H9 (cell line): Measurements from ENCODE around the gene SLC17A1. TPM values are rescaled to one million over a fixed set of nuclear protein-coding genes. Genes with fewer than 3 reads are reported as not detected.

Experiments
- DNase-seq: peaks from one replicate; pipeline ENCODE4 v3.0.0-alpha.2; 2017
- H2AFZ ChIP-seq: one replicate; pipeline ENCODE4 v1.6.1; 2013; ENCODE audit warnings: mild to moderate bottlenecking, low read length, control low read depth, moderate library complexity
- H2AK5ac ChIP-seq: 2 replicates; pipeline ENCODE4 v1.6.1; 2013; ENCODE audit warnings: low read length, control low read depth, mixed read lengths; ENCODE audit not compliant: insufficient read length
- H2BK120ac ChIP-seq: one replicate; pipeline ENCODE4 v1.6.1; 2013; ENCODE audit warnings: low read depth, mild to moderate bottlenecking, low read length, control low read depth, inconsistent platforms; ENCODE audit not compliant: poor library complexity, severe bottlenecking
- H2BK12ac ChIP-seq: 2 replicates; pipeline ENCODE4 v1.6.1; 2013; ENCODE audit warnings: low read length, control low read depth, mixed read lengths, low read depth; ENCODE audit not compliant: insufficient read length
- H2BK15ac ChIP-seq: 2 replicates; pipeline ENCODE4 v1.6.1; 2013; ENCODE audit warnings: low read depth, low read length, control low read depth
- H2BK20ac ChIP-seq: one replicate; pipeline ENCODE4 v1.6.1; 2013; ENCODE audit warnings: low read depth, mild to moderate bottlenecking, low read length, control low read depth, inconsistent platforms; ENCODE audit not compliant: poor library complexity, severe bottlenecking
- H2BK5ac ChIP-seq: 2 replicates; pipeline ENCODE4 v1.6.1; 2013; ENCODE audit warnings: low read length, control low read depth, mixed read lengths; ENCODE audit not compliant: insufficient read length
- H3K14ac ChIP-seq: 2 replicates; pipeline ENCODE4 v1.6.1; 2013; ENCODE audit warnings: low read length, control low read depth; ENCODE audit not compliant: insufficient read depth
- H3K18ac ChIP-seq: 2 replicates; pipeline ENCODE4 v1.6.1; 2013; ENCODE audit warnings: low read depth, mild to moderate bottlenecking, mixed read lengths, low read length, control low read depth; ENCODE audit not compliant: insufficient read length
- H3K23ac ChIP-seq: 2 replicates; pipeline ENCODE4 v1.6.1; 2013; ENCODE audit warnings: low read length, control low read depth, mixed read lengths, low read depth; ENCODE audit not compliant: insufficient read length
- H3K23me2 ChIP-seq: 2 replicates; pipeline ENCODE4 v1.6.1; 2013; ENCODE audit warnings: low read depth, mild to moderate bottlenecking, mixed read lengths, low read length, control low read depth; ENCODE audit not compliant: insufficient read length, poor library complexity, severe bottlenecking
- H3K27ac ChIP-seq: 2 replicates; pipeline ENCODE4 v1.5.1; 2013; ENCODE audit warnings: low read length, control low read depth, mixed read lengths, low read depth; ENCODE audit not compliant: insufficient read length
- H3K27me3 ChIP-seq: 2 replicates; pipeline ENCODE4 v1.6.1; 2013; ENCODE audit warnings: low read length, control low read depth, inconsistent platforms; ENCODE audit not compliant: insufficient read depth
- H3K4ac ChIP-seq: 2 replicates; pipeline ENCODE4 v1.6.1; 2013; ENCODE audit warnings: low read depth, mild to moderate bottlenecking, control low read depth, inconsistent platforms, low read length, moderate library complexity
- H3K4me1 ChIP-seq: 2 replicates; pipeline ENCODE4 v1.6.1; 2013; ENCODE audit warnings: low read length, control low read depth, inconsistent platforms; ENCODE audit not compliant: insufficient read depth
- H3K4me2 ChIP-seq: 2 replicates; pipeline ENCODE4 v1.6.1; 2013; ENCODE audit warnings: low read length, control low read depth, mixed read lengths; ENCODE audit not compliant: insufficient read length, insufficient read depth
- H3K56ac ChIP-seq: 2 replicates; pipeline ENCODE4 v1.6.1; 2013; ENCODE audit warnings: low read depth, mild to moderate bottlenecking, mixed read lengths, low read length, control low read depth; ENCODE audit not compliant: insufficient read length
- H3K79me1 ChIP-seq: 2 replicates; pipeline ENCODE4 v1.6.1; 2013; ENCODE audit warnings: low read depth, mild to moderate bottlenecking, moderate library complexity, low read length, control low read depth, inconsistent platforms; ENCODE audit not compliant: insufficient read depth, poor library complexity, severe bottlenecking
- H3K79me2 ChIP-seq: 2 replicates; pipeline ENCODE4 v1.6.1; 2013; ENCODE audit warnings: low read length, control low read depth, inconsistent platforms; ENCODE audit not compliant: insufficient read depth
- H3K9ac ChIP-seq: 2 replicates; pipeline ENCODE4 v1.6.1; 2013; ENCODE audit warnings: low read length, control low read depth, mixed read lengths; ENCODE audit not compliant: insufficient read length; ENCODE audit errors: extremely low read depth
- H3K9me3 ChIP-seq: one replicate; pipeline ENCODE4 v1.6.1; 2013; ENCODE audit warnings: low read depth, low read length, inconsistent platforms; ENCODE audit not compliant: control insufficient read depth
- H3T11ph ChIP-seq: one replicate; pipeline ENCODE4 v1.6.1; 2013; ENCODE audit warnings: mild to moderate bottlenecking, low read length, control low read depth, inconsistent platforms
- H4K20me1 ChIP-seq: one replicate; pipeline ENCODE4 v1.6.1; 2013; ENCODE audit not compliant: control insufficient read depth, insufficient read length, insufficient read depth
- H4K5ac ChIP-seq: 2 replicates; pipeline ENCODE4 v1.6.1; 2013; ENCODE audit warnings: low read depth, mild to moderate bottlenecking, mixed read lengths, low read length, control low read depth; ENCODE audit not compliant: insufficient read length
- H4K8ac ChIP-seq: replicated peaks from 2 replicates; pipeline ENCODE4 v1.6.1; 2013; ENCODE audit warnings: low read length, control low read depth, mixed read lengths, low read depth; ENCODE audit not compliant: insufficient read length
- H4K91ac ChIP-seq: 2 replicates; pipeline ENCODE4 v1.6.1; 2013; ENCODE audit warnings: low read depth, mild to moderate bottlenecking, moderate library complexity, mixed read lengths, low read length, control low read depth; ENCODE audit not compliant: insufficient read length
- H3K27ac Mint-ChIP-seq, 3 experiments: 2 replicates in 2 of 3; 3 replicates in 1 of 3; pipeline ENCODE4 v1.8.0; 2020 to 2021; ENCODE audit warnings: mixed read lengths in 3 of 3, mild to moderate bottlenecking in 1 of 3, moderate library complexity in 1 of 3
- H3K27me3 Mint-ChIP-seq: 2 replicates; pipeline ENCODE4 v1.8.0; 2021; ENCODE audit warnings: low read depth, mild to moderate bottlenecking, moderate library complexity, mixed read lengths
- H3K36me3 Mint-ChIP-seq, 3 experiments: 2 replicates in 2 of 3; 3 replicates in 1 of 3; pipeline ENCODE4 v1.8.0; 2020 to 2021; ENCODE audit warnings: low read depth in 3 of 3, mixed read lengths in 3 of 3; ENCODE audit not compliant: insufficient read depth in 1 of 3
- H3K4me1 Mint-ChIP-seq, 2 experiments: 2 replicates each; pipeline ENCODE4 v1.8.0; 2020; ENCODE audit warnings: mixed read lengths in 2 of 2
- H3K4me3 Mint-ChIP-seq, 2 experiments: 2 replicates in 1 of 2; 3 replicates in 1 of 2; pipeline ENCODE4 v1.8.0; 2020 to 2021; ENCODE audit warnings: mild to moderate bottlenecking in 2 of 2, mixed read lengths in 2 of 2, moderate library complexity in 1 of 2
- H3K9me3 Mint-ChIP-seq, 2 experiments: 2 replicates in 1 of 2; 3 replicates in 1 of 2; pipeline ENCODE4 v1.8.0; 2020; ENCODE audit warnings: mild to moderate bottlenecking in 2 of 2, mixed read lengths in 2 of 2, moderate library complexity in 1 of 2
- total RNA-seq: library from RNA; stranded (reverse); gene quantifications from 2 replicates; pipeline ENCODE4 v1.2.1, GENCODE V29; 2021
- TF ChIP-seq, protein P1 (sequence below): fragments of 200-600 bp; sonication (generic); conservative IDR thresholded peaks from 3 replicates; pipeline ENCODE4 v1.8.0; 2021; ENCODE audit warnings: antibody characterized with exemption, mild to moderate bottlenecking

SLC17A1 gene
- total RNA-seq, 1 experiment from 2014 or later = not detected

DNA sequence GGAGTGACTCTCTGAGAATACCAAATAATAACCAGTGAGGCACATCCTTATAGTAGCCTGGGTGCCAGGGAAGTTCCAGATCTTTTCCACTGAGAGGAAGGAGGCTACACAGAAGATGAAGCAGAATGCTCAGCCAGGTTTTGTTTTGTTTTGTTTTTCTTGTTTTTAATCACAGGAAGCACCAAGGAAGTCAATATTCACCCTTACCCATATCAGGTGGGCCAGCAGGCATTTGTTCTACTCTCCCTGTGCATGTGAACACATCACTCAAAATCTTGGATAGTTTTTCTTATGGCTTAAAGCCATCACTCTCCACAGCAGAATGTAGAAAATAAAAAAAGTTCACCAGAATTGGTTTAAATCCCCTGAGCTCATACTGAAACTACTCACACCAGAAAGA is 10.5 kb downstream of the SLC17A1 start:
- no peak for DNase-seq
- Histone ChIP-seq H3K9me3 (no peaks in the 10 kb centered on the region), H3K56ac (no peak overlapping the region), H3K23ac (no peak overlapping the region), H3K4ac (no peak overlapping the region), H3K27ac (no peak overlapping the region), H3K79me2 (no peaks in the 10 kb centered on the region), H3K18ac (no peak overlapping the region), H2BK20ac (no peak overlapping the region), H4K91ac (no peak overlapping the region), H3K23me2 (no peaks in the 10 kb centered on the region), H3K14ac (no peak overlapping the region), H3K27me3 (no peaks in the 10 kb centered on the region), H2AK5ac (no peak overlapping the region), H2BK5ac (no peak overlapping the region), H4K8ac (no peak overlapping the region), H4K5ac (no peak overlapping the region), H2BK15ac (no peak overlapping the region), H2BK120ac (no peak overlapping the region), H2AFZ (no peak overlapping the region), H3T11ph (no peak overlapping the region), H3K4me1 (no peaks in the 10 kb centered on the region), H3K79me1 (no peaks in the 10 kb centered on the region), H3K4me2 (no peak overlapping the region), H3K9ac (no peak overlapping the region), H4K20me1 (no peaks in the 10 kb centered on the region), H2BK12ac (no peak overlapping the region)
- H3K4me1 Mint-ChIP-seq = peaks cover 2 to 3% of the 10 kb centered on the region in 2 experiments
- no peak overlapping the region for H3K27ac Mint-ChIP-seq
- H3K36me3 Mint-ChIP-seq = no peaks in the 10 kb centered on the region; a peak in 2 of 7 replicates
- 0 out of 5 replicates have a peak, but pooled peaks cover 0 to 2% of the 10 kb centered on the region in 2 experiments for H3K9me3 Mint-ChIP-seq
- no peaks in the 10 kb centered on the region; the same call in 1 of the 2 replicates for H3K27me3 Mint-ChIP-seq
- H3K4me3 Mint-ChIP-seq = no peak overlapping the region
- TF ChIP-seq, protein P1, sequence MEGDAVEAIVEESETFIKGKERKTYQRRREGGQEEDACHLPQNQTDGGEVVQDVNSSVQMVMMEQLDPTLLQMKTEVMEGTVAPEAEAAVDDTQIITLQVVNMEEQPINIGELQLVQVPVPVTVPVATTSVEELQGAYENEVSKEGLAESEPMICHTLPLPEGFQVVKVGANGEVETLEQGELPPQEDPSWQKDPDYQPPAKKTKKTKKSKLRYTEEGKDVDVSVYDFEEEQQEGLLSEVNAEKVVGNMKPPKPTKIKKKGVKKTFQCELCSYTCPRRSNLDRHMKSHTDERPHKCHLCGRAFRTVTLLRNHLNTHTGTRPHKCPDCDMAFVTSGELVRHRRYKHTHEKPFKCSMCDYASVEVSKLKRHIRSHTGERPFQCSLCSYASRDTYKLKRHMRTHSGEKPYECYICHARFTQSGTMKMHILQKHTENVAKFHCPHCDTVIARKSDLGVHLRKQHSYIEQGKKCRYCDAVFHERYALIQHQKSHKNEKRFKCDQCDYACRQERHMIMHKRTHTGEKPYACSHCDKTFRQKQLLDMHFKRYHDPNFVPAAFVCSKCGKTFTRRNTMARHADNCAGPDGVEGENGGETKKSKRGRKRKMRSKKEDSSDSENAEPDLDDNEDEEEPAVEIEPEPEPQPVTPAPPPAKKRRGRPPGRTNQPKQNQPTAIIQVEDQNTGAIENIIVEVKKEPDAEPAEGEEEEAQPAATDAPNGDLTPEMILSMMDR = no peak
